GM12878 (cell line): ENCODE data around the gene NAV1. TPM values are rescaled to one million over a fixed set of nuclear protein-coding genes. Genes with fewer than 3 reads are reported as not detected.
A peak's percentile ranks its signal among the peaks of the same experiment; 100 is the strongest.

Experiments used
- ATAC-seq: fragments of 200-7000 bp; cut with Tn5 transposase; 3 replicates; pipeline ENCODE4 v1.9.1; 2020; ENCODE audit warnings: mild to moderate bottlenecking, moderate library complexity
- BruUV-seq: library from RNA; stranded (reverse); fragments of 400-500 nt; replicated peaks from 2 replicates; lab custom pipeline; 2021; lab: Mats Ljungman, UMichigan
- CTCF ChIA-PET: fragments of 300-600 bp; sonication (Branson Sonifier 250); formaldehyde crosslinking; extraction: SDS; loops from one replicate; lab custom pipeline; 2021; ENCODE audit warnings: inconsistent platforms; lab: Yijun Ruan, JAX
- POLR2A ChIA-PET: fragments of 350-600 bp; formaldehyde crosslinking; extraction: SDS; loops from one replicate; lab custom pipeline; 2021; ENCODE audit warnings: inconsistent platforms; lab: Charles Lee
- RAD21 ChIA-PET: fragments of 300-600 bp; sonication (Branson Sonifier 250); formaldehyde crosslinking; loops from one replicate; lab custom pipeline; 2023; ENCODE audit warnings: antibody characterized with exemption; ENCODE audit not compliant: unreplicated experiment; lab: Charles Lee
- SMC1A ChIA-PET: fragments of 300-600 bp; sonication (Branson Sonifier 250); formaldehyde crosslinking; loops from one replicate; lab custom pipeline; 2023; ENCODE audit not compliant: unreplicated experiment, uncharacterized antibody; lab: Charles Lee
- DNase-seq: peaks from one replicate; pipeline ENCODE4 v3.0.0-alpha.2; 2011; ENCODE audit warnings: low read depth, low spot score
- FAIRE-seq: peaks from 3 replicates; lab custom pipeline; 2011; peaks lifted over from hg19 to GRCh38; lab: Jason Lieb, UNC
- H2AFZ ChIP-seq: 2 replicates; pipeline ENCODE4 v1.6.0; 2011; ENCODE audit warnings: low read depth, low read length, control low read depth; ENCODE audit not compliant: control insufficient read depth
- H3K27ac ChIP-seq: 2 replicates; pipeline ENCODE4 v1.5.1; 2011; ENCODE audit warnings: control low read depth; ENCODE audit not compliant: control insufficient read depth, insufficient read depth
- H3K27me3 ChIP-seq, 2 experiments: replicated peaks in 1 of 2; 2 replicates each; pipeline versions ENCODE4 v1.6.0 to v1.6.1; 2011; ENCODE audit warnings: low read length in 1 of 2; ENCODE audit not compliant: control insufficient read depth in 2 of 2, insufficient read depth in 2 of 2
- H3K36me3 ChIP-seq, 2 experiments: 2 replicates each; pipeline ENCODE4 v1.5.1; 2011; ENCODE audit warnings: low read length in 1 of 2; ENCODE audit not compliant: control insufficient read depth in 2 of 2, insufficient read depth in 2 of 2
- H3K4me1 ChIP-seq: 2 replicates; pipeline ENCODE4 v1.6.1; 2011; ENCODE audit warnings: mild to moderate bottlenecking, low read length, moderate library complexity, mixed read lengths; ENCODE audit not compliant: control insufficient read depth, insufficient read depth
- H3K4me2 ChIP-seq: 2 replicates; pipeline ENCODE4 v1.6.0; 2011; ENCODE audit warnings: control low read depth; ENCODE audit not compliant: control insufficient read depth, insufficient read depth
- H3K4me3 ChIP-seq: fragments of 200-600 bp; sonication (generic); 2 replicates; pipeline ENCODE4 v1.5.1; 2016
- H3K79me2 ChIP-seq: 2 replicates; pipeline ENCODE4 v1.6.0; 2011; ENCODE audit warnings: low read length; ENCODE audit not compliant: control insufficient read depth, insufficient read depth
- H3K9ac ChIP-seq: 2 replicates; pipeline ENCODE4 v1.8.0; 2011; ENCODE audit warnings: low read length, control low read depth, mixed read lengths; ENCODE audit not compliant: control insufficient read depth, insufficient read depth
- H3K9me3 ChIP-seq: replicated peaks from 3 replicates; pipeline ENCODE4 v1.5.1; 2011; ENCODE audit warnings: mild to moderate bottlenecking, low read length; ENCODE audit not compliant: control insufficient read depth, insufficient read depth
- H4K20me1 ChIP-seq: 2 replicates; pipeline ENCODE4 v1.6.0; 2011; ENCODE audit not compliant: control insufficient read depth, insufficient read depth
- BACH1 ChIP-seq: fragments of 450-650 bp; IDR thresholded peaks from 2 replicates; pipeline ENCODE4 v1.6.1; 2017; ENCODE audit warnings: mild to moderate bottlenecking, borderline replicate concordance
- CREB1 ChIP-seq: IDR thresholded peaks from 2 replicates; pipeline ENCODE4 v1.6.1; 2012; ENCODE audit warnings: low read depth, mild to moderate bottlenecking, inconsistent platforms
- MEF2B ChIP-seq: fragments of 450-650 bp; IDR thresholded peaks from 2 replicates; pipeline ENCODE4 v1.6.1; 2018; ENCODE audit warnings: mild to moderate bottlenecking, moderate library complexity; ENCODE audit not compliant: partially characterized antibody, poor library complexity, severe bottlenecking
- POLR2AphosphoS5 ChIP-seq: IDR thresholded peaks from 2 replicates; pipeline ENCODE4 v1.6.1; 2011; ENCODE audit warnings: mild to moderate bottlenecking, low read length, inconsistent platforms
- RBBP5 ChIP-seq: fragments of 200-600 bp; sonication (generic); conservative IDR thresholded peaks from 2 replicates; pipeline ENCODE4 v1.6.1; 2016
- RUNX3 ChIP-seq: IDR thresholded peaks from 2 replicates; pipeline ENCODE4 v1.6.1; 2012; ENCODE audit warnings: low read length, inconsistent platforms
- SIX5 ChIP-seq: IDR thresholded peaks from 2 replicates; pipeline ENCODE4 v1.6.1; 2011; ENCODE audit warnings: mild to moderate bottlenecking, low read depth, low read length, moderate library complexity; ENCODE audit not compliant: severe bottlenecking
- SP1 ChIP-seq: IDR thresholded peaks from one replicate; pipeline ENCODE4 v1.6.1; 2011; ENCODE audit warnings: low read depth, low read length
- TBL1XR1 ChIP-seq: IDR thresholded peaks from 2 replicates; pipeline ENCODE4 v1.6.1; 2012; ENCODE audit warnings: low read depth, low read length, improper control_type of control experiment
- WGBS: methylation state at CpG from one replicate; pipeline ENCODE4 v1.1.6; 2016; ENCODE audit warnings: low lambda C conversion rate; ENCODE audit not compliant: insufficient replicate concordance, insufficient coverage; ENCODE audit errors: missing lambda C conversion rate; 5-methylcytosine and 5-hydroxymethylcytosine counted together
- in situ Hi-C: fragments of 300-500 bp; cut with MboI; formaldehyde crosslinking; loops from 9 replicates; pipeline ENCODE4 v1.14.3; 2018; ENCODE audit warnings: mixed read lengths
- intact Hi-C: fragments of 100-400 bp; cut with micrococcal nuclease; formaldehyde crosslinking; loops from one replicate; pipeline ENCODE4 v1.14.2; 2022; ENCODE audit not compliant: unreplicated experiment
- polyA plus RNA-seq, 11 experiments: library from polyadenylated mRNA; depleted of rRNA in 4 of 11; unstranded in 6 of 11; stranded (reverse) in 5 of 11; fragments of >200 nt; fragmentation: Nextera tagmentation in 4 of 11; fragmentation: Illumina TruSeq in 1 of 11; extraction: Ambion mirVana in 4 of 11; extraction: Trizol in 1 of 11; gene quantifications; 1 replicate in 1 of 11; 2 replicates in 10 of 11; pipeline versions ENCODE4 v1.2.1 to v1.2.3, GENCODE V29; 2011 to 2016; ENCODE audit warnings: inconsistent platforms in 2 of 11, missing spikeins in 2 of 11, low read depth in 1 of 11
- total RNA-seq, 4 experiments: library from RNA; depleted of rRNA in 3 of 4; stranded (reverse); fragments of >200 nt in 3 of 4; fragmentation: Illumina TruSeq in 1 of 4; extraction: Trizol in 1 of 4; gene quantifications; 2 replicates each; pipeline versions ENCODE4 v1.2.1 to v1.2.3, GENCODE V29; 2013 to 2021
- TF ChIP-seq, protein P1 (sequence below), 3 experiments: IDR thresholded peaks in 2 of 3; conservative IDR thresholded peaks in 1 of 3; 2 replicates each; pipeline ENCODE4 v1.5.1; 2011; ENCODE audit warnings: low read depth in 3 of 3, low read length in 3 of 3, mild to moderate bottlenecking in 3 of 3, control low read depth in 2 of 3, moderate library complexity in 2 of 3, inconsistent platforms in 1 of 3, mixed read lengths in 1 of 3; ENCODE audit not compliant: control insufficient read depth in 2 of 3, insufficient read depth in 1 of 3; ENCODE audit errors: extremely low read depth in 1 of 3
- TF ChIP-seq, protein P2 (sequence below): fragments of 450-650 bp; IDR thresholded peaks from 2 replicates; pipeline ENCODE4 v1.6.1; 2016; ENCODE audit warnings: mild to moderate bottlenecking

The NAV1 gene
- total and polyA plus RNA-seq, 10 of the 15 experiments (the other 5 are each of a cell fraction or from before 2014, with no cell fraction given) = 0.04 to 1.3 (median 0.36) TPM

DNA sequence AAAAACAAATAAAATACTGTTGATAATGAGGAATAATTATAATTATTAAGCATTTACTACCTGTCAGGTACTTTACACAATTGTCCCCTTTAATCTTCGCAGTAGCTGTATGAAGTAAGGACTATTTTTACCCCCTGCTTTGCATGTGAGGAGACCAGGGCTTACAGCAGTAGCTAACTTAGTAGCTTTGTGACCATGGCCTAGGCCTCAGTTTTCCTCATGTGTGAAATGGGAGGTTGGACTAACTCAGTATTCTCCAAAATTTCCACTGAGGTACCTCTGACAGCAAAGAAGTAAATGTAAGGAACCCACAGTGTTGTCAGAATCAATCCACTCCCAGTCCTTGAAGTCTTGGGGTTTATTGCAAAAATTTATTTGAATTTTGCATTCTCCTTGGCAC, 28.2 kb upstream of the NAV1 start (continued):
- peak; percentile 35 for TF ChIP-seq MEF2B
- TF ChIP-seq RBBP5 = no peak
- TF ChIP-seq CREB1 = no peak
- TF ChIP-seq, protein P1, sequence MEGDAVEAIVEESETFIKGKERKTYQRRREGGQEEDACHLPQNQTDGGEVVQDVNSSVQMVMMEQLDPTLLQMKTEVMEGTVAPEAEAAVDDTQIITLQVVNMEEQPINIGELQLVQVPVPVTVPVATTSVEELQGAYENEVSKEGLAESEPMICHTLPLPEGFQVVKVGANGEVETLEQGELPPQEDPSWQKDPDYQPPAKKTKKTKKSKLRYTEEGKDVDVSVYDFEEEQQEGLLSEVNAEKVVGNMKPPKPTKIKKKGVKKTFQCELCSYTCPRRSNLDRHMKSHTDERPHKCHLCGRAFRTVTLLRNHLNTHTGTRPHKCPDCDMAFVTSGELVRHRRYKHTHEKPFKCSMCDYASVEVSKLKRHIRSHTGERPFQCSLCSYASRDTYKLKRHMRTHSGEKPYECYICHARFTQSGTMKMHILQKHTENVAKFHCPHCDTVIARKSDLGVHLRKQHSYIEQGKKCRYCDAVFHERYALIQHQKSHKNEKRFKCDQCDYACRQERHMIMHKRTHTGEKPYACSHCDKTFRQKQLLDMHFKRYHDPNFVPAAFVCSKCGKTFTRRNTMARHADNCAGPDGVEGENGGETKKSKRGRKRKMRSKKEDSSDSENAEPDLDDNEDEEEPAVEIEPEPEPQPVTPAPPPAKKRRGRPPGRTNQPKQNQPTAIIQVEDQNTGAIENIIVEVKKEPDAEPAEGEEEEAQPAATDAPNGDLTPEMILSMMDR (IDR thresholded peaks at IDR 0.05 in 2 of 3, conservative IDR thresholded peaks at IDR 0.05 in 1 of 3; ENCODE audit: control insufficient read depth in 2 of 3, extremely low read depth in 1 of 3, insufficient read depth in 1 of 3, low read depth in 3 of 3, low read length in 3 of 3) = no peak
- no peak for TF ChIP-seq SP1
- no peak for TF ChIP-seq POLR2AphosphoS5
- TF ChIP-seq RUNX3 = peak; percentile 45; the same call in 1 of the 2 replicates

DNA sequence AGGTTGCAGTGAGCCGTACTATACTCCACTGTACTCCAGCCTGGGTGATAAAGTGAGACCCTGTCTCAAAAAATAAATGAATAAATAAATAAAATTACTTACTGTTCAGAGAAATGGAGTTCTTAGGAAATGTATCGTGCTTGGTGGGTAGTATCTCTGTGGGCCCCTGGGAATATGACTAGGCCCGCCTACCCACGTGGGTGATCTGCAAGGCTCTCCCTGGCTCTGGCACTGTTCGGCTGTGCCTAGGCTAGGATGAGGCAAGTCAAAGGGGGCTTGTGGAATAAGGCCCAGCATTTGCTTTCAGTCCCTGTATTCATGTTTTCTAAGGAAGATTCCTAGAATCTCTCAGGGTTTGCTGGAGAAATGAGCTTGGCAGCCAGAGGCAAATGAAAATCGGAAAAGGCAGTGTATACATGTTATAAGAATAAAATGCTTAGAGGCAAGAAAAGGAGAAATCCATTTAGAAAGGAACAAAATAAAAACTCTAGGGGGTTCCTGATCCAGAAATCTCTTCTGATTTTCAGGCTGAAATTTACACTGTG, 27.5 kb upstream of the NAV1 start:
- ChIA-PET SMC1A (interaction anchor here (0.5 to 18.7 kb wide), 18 partner anchors 11 to 327 kb away, joined by 3 to 514 read pairs (median 4); partner anchors contain the start of gene PHLDA3), CTCF (interaction anchor here (0.6 to 11.2 kb wide), 24 partner anchors 12 to 318 kb away, joined by 3 to 814 read pairs (median 8); partner anchors contain the start of genes IPO9 and PHLDA3), RAD21 (interaction anchor here (0.8 to 15.3 kb wide), 16 partner anchors 8 to 164 kb away, joined by 3 to 505 read pairs (median 9); partner anchors contain the start of gene PHLDA3), POLR2A (interaction anchor here (1.0 to 5.0 kb wide), 7 partner anchors 9 to 105 kb away, joined by 3 to 68 read pairs (median 5); no protein-coding TSS in a partner anchor)
- Histone ChIP-seq H3K9ac (no peak overlapping the region; the same call in 1 of the 2 replicates), H4K20me1 (peaks cover 3% of the 10 kb centered on the region; the same call in 1 of the 2 replicates), H3K27ac (peak overlapping the region; percentile 45; the same call in 1 of the 2 replicates), H3K4me1 (peaks cover 42% of the 10 kb centered on the region), H3K9me3 (no peaks in the 10 kb centered on the region), H3K27me3 (no peaks in the 10 kb centered on the region), H3K79me2 (peaks cover 10% of the 10 kb centered on the region), H2AFZ (no peak overlapping the region), H3K4me2 (peak overlapping the region; percentile 63), H3K36me3 (no peaks in the 10 kb centered on the region), H3K4me3 (no peak overlapping the region)
- intact Hi-C loops = loop anchor here (10.0 kb wide), 1 partner anchor 257 kb away; no protein-coding TSS in a partner anchor
- no TSS peak for BruUV-seq
- 30% methylated on average over 6 of the region's 6 CpGs for WGBS
- DNase-seq (no peak), ATAC-seq (no peak), FAIRE-seq (no peak)
- no peak for TF ChIP-seq BACH1
- no peak for TF ChIP-seq TBL1XR1
- TF ChIP-seq, protein P2, sequence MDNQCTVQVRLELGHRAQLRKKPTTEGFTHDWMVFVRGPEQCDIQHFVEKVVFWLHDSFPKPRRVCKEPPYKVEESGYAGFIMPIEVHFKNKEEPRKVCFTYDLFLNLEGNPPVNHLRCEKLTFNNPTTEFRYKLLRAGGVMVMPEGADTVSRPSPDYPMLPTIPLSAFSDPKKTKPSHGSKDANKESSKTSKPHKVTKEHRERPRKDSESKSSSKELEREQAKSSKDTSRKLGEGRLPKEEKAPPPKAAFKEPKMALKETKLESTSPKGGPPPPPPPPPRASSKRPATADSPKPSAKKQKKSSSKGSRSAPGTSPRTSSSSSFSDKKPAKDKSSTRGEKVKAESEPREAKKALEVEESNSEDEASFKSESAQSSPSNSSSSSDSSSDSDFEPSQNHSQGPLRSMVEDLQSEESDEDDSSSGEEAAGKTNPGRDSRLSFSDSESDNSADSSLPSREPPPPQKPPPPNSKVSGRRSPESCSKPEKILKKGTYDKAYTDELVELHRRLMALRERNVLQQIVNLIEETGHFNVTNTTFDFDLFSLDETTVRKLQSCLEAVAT = no peak
- TF ChIP-seq SIX5 = no peak
- in situ Hi-C loops = loop anchor here (5.0 kb wide), 1 partner anchor 64 kb away; no protein-coding TSS in a partner anchor
